UCSD-AML1 (cell line): ENCODE measurements around the gene NCF4.

Source experiments
- DNase-seq: peaks from one replicate; lab custom pipeline; 2025; ENCODE audit not compliant: unreplicated experiment; lab: John Stamatoyannopoulos, UW

The NCF4 gene

DNA sequence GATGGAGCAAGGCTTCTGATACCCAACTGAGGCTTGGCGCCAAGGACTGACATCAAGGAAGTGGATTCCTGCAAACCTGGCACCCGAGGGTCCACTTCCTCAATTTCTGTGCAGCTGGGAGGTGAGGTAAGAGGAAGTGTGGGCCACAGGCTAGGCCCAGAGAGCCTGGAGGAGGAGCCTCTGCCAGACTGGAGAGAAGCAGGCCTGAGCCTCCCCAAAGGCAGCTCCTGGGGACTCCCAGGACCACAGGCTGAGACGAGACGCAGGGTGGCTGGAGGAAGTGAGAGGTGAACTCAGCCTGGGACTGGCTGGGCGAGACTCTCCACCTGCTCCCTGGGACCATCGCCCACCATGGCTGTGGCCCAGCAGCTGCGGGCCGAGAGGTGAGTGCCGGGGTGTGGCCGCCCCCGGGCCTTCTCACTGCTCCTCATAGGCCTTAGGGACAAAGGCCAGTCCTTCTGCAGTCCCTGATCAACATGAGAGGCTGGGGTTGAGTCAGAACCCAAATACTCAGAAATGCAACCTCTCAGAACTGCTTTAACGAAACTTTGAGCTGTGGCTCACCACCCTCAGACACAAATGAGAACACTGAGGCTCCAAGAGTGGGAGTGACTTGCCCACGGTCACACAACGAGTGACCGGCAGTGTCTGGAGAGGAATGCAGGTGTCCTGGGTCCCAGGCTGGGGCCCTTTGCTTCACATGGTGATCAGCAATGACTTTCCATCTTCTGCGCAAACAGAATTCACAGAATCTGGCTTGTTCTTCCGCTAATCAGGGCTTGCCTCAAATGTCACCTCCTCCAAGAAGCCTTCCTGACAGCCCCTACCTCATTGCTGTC is at the start of gene NCF4:
Gene NCF4 (plus strand): TSS at position 186 of the 839 bp plus-strand sequence. CDS start 166 bp downstream, at position 352.
- DNase-seq = peak; percentile 86

DNA sequence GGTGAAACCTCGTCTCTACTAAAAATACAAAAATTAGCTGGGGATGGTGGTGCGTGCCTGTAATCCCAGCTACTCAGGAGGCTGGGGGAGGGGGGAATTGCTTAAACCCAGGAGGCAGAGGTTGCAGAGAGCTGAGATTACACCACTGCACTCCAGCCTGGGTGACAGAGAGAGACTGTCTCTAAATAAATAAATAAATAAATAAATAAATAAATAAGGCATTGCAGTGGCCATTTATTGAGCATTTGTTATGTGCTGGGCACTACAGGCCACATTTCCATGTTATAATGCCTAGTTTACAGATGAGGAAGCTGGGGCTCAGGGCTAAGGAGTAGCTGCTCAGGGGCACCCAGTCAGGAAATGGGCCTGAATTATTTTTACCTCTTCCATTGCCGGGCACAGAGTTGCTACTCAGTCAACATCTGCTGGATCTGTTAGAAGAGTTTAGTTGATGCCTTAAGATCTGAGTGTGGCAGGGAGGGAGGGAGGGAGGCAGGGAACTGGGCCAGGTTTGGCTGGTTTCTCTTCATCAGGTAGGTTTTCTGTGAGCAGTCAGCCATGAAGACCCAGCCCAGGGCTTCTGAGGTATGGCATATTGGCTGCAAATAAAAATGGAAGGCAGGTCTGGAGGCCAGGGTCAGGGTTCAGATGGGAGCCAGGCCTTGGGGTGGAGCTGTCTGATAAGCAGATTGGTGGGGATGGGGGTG is 49.6 kb upstream of the NCF4 start:
- DNase-seq = no peak

DNA sequence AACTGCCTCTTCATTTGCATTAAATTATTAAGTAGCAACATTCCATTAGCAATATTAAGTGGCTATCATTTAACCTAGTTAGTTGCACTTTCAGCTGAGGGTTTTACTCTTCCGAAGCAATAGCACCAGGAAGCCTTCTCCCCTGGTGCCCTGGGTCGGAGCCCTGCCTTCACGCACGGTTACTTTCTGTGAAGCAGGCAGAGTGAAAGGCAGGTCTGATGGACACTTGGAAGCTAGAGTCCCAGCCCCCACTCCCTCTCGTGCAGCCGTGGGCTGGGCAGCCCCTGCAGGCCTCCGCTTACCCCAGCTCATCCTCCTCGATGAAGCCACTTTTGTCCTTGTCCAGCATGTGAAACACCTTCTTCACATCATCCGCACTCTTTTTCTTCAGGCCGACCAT is 46.0 kb upstream of the NCF4 start:
- no peak for DNase-seq

DNA sequence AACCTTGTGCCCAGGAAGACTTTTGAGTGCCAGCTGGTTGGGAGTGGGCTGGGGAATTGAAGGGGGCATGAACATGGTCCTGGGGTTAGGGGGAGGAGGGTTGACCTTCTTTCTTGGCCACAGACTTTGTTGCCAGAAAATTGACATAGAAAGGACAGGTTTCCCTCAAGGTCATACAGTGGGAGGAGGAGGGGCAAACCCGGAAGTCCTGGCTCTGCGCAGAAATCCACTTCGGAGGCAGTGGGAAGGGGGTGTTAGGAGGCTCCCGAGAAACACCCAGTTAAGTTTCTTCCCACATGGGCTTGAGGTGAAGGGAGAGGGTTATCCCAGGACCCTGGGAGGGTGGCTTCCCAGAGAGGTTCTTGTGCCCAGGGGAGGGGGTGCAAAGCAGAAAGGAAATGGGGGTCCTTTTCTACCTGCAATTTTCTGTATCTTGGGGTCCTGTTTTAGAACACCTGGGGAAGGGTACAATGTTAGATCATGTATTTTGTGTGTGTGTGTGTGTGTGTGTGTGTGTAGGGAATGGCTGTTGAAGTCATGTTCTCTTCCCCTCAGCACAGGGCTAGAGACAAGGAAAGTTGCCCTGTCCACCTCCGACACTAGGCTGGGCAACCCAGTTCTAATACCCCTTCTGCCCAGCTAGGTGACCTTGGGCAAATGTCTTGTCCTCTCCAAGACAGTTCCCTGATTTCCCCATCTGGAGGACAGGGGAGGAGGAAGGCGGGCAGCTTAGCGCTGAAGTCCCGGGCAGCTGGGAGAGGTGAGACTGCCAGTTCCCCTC is 45.1 kb upstream of the NCF4 start:
- no peak for DNase-seq

DNA sequence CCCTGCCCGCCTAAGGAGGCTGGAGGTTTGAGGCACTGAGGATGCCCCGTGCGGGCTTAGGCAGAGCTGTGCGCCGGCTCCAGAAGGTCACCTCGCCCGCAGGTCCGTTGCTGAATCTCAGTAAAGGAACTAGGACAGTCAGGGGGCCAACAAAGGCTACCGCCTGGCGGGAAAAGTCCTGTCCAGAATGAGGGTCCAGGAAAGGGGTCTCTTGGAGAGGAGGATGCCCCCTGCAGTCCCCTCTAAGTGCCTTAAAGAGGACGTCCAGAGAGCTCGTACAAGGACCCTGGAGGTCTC is 44.5 kb upstream of the NCF4 start:
- no peak for DNase-seq

DNA sequence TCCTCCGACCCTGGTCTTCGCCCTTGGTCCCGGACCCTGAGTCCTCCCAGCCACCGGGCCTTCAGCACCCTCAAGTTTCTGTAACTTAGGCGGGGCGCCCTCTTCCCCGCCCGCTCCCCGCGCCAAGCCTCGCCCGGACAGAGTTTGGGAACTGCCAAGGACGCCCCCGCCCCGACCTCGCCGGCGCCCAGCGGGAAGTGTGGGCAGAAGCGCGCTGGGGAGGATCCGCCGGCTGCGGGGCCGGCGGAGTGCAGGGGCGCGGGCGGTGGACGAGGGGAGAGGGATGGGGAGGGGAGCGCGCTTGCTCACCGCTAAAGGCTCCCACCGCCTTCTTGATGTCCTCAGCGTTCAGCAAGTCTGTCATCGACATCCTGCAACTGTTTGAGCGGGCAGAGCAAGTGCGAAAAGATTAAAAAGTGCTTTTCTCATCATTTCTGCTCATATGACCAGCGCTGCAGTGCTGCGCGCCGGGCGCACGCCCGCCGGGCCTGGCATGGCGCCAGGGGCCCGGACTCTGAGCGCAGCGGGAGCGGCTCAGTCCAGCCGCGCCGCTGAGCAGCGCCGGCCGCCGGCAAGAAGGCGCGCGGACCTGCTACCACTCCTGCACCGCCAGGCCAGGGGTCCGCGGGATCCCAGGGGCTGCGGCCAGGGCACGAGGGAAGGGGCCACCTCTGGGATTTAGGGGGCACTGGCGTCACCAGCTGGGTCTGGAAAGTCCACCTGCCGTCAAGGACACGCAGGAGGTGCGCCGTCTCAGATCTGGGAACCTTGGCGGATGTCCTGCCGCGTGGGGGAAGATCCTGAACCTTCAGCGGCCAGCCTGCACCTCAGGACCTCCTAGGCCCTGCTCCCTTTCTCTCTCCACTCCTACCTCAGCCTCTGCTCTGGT is 43.9 kb upstream of the NCF4 start, which contains the start of gene PVALB:
Gene PVALB (minus strand): TSS at position 400 of the 889 bp plus-strand sequence. CDS start 30 bp downstream, at position 370.
- peak; percentile 34 for DNase-seq

DNA sequence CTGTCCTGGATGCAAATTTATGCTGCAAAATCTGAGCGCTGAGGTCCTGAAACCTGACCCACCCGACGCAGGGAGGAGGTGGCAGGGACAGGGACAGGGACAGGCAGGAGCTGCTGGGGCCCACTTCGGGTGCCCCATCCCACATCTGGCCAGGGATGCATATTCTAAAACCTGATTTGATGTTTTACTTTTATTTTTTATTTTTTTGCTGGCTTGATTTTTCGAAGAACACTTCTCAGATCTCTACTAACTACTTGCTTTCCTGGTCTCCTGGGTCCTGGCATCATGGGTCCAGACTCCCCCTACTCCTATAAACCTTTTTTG is 43.3 kb upstream of the NCF4 start:
- DNase-seq = no peak

DNA sequence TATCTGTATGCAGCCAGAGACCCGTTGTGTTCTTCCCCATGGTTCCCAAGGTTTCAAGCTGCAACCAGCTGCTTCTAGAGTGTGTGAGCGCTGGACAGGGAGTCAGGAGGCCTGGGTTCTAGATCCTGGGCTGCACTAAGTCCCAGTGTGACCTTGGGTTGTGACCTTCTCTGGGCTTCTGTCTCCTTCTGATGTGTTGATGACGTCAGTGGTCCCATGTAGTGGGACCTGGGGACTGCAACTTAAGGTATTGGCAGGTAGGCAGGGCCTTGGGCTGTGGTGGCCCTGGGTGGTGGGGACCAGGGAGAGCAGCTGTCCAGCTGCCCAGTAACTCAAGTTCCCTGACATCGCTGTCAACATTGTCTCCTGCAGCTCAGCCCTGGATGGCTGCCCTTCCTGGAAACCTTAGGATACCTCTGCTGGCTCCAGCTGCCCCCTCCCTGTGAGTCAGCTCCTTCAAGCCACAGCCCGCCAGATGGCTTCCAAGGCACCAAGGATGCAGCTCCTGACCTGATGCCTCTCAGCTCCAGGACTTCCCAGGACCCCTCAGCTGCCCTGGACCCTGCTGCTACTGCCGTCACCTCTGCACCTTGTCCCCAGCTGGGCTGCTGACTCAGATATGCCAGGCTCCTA is 42.7 kb upstream of the NCF4 start:
- no peak for DNase-seq

DNA sequence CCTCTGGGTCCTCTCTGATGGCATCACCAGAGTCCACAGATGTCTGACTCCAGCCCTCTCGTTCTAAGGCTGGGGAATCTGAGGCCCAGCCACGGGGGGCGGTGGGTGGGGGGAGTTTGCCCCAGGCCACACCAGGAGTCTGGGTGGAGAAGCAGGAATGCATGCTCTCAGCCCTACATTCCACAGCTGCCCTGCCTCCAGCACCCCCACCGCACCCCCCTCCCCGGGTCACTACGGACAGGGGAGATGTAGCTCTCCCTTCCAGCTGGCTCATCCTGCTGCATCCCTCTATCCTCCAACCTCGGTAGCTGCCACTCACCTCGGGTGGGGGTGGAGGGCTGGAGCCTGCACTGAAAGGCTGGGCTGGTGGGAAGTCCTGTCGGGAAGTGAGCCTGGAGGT is 41.7 kb upstream of the NCF4 start:
- DNase-seq = no peak

DNA sequence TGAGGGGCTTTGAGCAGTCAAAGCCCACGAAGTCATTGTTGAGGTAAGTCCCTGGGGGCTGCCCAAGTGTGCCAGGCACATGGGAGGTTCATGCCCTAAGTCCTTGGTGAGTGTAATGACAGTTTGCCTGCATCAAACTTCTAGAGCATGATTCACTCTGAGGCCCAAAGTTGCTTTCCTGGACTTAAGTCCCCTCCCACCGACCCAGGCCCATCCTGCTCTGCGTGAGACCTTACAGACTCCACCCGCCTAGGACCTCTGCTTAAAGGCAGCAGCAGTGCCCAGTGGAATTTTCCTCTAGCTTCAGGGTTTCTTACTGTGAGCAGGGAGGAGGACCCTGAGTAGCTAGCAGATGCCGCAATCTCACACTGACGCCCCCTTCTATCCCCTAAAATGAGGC is 38.2 kb upstream of the NCF4 start:
- DNase-seq = no peak

DNA sequence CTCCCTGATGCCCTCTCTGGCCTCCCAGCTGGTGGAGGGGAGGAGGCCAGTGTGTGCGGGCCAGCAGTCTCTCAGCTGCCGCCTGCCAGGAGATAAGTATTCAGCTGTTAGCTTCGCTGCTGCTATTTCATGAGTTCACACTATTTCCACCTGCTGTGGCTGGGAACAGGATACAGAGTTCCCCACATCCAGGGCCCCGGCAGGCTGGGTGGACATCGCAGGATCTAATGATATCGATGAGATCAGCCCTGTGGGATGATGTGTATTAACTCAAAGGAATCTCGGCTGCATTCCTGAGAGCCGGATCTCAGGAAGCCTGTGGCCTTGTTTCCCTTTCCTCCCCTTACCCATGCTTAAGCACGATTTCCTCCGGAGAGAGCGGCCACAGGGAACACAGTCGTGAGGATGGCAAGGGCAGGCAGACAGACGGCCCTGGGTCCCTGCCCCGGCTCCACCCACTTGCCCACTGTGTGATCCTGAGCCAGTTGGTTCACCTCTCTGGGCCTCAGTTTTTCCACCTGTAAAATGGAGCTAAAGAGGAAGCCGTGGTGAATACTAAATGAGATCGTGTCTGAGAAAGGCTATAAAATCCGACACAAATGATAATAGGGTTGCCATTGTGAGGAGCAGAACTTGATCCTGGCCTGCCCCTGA is 37.5 kb upstream of the NCF4 start:
- DNase-seq = no peak

DNA sequence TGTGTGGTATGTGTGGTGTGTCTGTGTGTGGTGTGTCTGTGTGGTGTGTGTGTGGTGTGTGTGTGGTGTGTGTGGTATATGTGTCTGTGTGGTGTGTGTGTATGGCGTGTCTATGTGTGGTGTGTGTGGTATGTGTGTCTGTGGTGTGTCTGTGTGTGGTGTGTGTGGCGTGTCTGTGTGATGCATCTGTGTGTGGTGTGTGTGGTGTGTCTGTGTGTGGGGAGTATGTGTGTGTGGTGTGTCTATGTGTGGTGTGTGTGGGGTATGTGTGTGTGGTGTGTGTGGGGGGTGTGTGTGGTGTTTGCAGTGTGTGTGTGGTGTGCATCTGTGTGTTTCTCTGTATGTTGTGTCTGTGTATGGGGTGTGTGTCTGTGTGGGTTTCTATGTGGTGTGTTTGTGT is 36.2 kb upstream of the NCF4 start:
- DNase-seq = no peak

DNA sequence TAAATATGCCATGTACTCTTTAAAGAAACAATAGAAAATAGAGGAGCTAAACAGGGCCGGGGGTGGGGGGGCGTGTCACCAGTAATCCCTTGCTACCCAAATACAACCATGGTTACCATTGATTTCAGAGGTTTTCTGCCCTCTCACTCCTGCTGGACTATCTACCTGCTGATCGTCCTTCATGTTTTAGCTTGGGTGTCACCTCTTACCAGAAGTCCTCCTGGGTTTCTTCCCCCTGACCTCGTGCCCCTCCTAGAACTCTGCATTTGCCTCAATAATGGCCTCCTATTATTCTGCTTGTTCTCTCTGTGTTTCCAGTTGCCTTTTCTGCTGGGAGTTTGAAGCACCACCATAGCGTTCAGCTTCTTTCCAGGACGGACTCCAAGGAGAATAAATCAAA is 34.5 kb upstream of the NCF4 start:
- DNase-seq = no peak

DNA sequence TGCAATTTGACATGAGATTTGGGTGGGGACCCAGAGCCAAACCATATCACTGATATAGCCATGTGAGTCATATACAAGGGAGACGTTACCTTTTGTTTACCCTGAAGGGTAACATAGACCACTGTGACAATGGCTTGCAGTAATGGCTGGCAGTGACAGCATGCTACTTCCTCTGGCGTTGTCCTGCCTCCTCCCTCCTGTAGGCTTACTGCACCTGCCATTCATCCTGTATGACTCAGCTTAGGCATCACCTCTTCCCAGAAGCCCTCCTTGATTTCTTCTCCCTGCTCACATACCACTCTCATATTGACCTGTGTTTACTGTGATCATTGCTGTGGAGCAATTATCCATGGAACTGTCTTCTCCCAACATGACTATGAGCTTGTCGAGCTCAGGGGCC is 32.0 kb upstream of the NCF4 start:
- no peak for DNase-seq

DNA sequence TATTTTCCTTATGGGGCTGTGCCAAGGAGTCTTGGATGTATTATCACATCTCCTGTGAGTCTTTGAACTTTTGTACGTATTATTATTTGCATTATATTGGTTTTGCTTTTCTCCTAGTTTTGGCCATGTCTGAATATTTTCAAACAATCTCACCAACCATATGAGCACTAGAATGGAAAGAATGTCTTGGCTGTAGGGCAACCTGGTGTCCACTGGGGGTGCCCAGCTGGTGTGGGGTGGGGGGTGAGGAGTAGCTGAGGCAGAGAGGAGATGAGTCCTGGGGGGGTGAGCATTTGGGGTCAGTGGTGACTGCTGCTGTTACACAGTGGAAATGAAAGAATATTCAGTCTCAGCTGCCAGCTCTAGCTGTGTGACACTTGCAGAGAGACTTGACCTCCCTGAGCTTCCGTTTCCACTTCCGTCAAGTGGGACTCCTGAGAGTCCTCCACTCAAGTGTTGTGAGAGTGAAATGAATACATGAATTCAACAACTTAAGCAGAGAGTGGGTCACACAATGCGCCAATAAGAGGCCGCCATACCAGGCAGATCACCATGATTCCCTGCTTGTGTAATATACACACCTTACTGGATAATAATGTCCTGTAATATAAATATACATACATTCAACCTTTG is 31.3 kb upstream of the NCF4 start:
- no peak for DNase-seq

DNA sequence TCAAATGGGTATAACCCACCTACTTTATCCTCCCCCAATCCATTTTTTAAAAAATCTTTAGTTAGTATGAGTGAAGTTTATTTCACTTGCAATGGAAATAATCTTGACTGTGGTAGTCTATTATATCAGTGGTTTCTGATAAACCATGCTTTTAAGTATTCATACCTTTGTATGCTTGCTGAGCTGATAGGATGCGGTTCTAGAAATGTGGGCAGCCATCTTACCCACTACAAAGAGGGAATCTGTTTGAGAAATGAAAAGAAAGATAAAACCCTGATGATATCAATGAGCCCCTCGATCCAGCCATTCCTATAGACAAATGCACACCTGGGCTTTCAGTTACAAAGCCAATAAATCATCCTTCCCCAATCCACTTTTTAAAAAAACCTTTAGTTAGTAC is 30.2 kb upstream of the NCF4 start:
- no peak for DNase-seq

DNA sequence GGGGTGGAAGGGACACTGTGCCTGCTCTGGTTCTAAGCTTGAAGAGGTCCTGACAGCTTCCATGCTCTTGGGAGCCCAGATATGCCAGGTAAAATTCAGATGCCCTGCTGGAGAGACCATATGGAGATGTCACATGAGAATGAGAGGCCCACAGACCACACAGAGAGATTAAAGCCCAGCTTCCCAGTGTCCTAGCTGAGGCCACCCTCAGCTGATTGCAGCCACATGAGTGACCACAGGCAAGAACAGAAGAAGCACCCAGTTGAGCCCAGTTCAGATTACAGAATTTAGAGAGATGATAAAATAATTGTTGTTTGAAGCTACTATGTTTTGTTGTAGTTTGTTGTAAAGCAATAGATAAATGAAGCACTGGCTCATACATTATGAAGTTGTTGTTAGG is 29.6 kb upstream of the NCF4 start:
- no peak for DNase-seq

DNA sequence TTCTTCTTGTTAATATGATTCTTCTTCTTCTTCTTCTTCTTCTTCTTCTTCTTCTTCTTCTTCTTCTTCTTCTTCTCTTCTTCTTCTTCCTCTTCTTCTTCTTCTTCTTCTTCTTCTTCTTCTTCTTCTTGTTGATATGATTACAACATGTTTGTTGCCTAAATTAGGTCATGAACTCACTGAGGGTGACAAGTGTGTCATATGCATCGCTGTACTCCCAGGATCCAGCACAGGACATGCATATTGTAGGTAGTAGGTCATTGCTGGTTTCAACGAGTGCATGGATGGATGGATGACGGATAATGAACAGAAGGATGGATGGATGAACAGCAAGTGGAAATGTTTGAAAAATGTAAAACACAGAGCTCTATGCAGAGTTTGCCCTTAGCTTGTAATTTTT is 29.1 kb upstream of the NCF4 start:
- DNase-seq = no peak

DNA sequence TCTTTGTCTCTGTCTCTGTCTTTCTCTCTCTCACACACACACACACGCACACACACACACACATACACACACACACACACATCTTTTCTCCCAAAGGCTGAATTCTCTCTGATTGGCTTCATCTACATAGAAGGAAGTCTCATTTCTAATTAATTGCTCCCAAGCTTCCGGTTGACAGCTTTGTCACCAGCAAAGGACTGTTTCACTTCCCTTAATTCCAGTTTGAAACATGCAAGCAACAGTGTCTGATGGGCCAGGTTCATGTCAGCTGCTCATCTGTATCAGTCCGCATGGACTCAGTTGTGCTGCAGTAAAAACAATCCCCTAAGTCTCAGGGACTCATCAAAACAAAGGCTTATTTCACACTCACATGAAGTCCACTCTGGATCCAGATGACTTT is 27.7 kb upstream of the NCF4 start:
- DNase-seq = no peak

DNA sequence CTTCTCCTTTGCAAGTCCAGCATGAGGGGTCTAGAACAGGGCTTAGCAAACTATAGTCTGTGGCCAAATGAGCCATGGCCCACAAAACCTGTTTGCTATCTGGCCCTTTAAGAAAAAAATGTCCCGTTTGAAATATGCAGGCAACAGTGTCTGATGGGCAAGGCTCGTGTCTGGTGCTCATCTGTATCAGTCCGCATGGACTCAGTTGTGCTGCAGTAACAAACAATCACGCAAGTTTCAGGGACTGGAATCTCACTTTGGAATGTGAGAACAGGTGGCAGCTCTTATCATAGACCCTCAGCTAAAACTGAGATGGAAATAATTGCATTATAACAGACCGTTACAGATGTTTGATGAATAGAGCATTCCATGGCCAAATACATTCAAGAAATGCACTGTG is 24.9 kb upstream of the NCF4 start:
- DNase-seq = no peak
